K562 (cell line): ENCODE results near the gene FOXP4. TPM values are rescaled to one million over a fixed set of nuclear protein-coding genes. Genes with fewer than 3 reads are reported as not detected.

Experiments used
- EWSR1 ChIP-seq: fragments of 450-650 bp; IDR thresholded peaks from 2 replicates; pipeline ENCODE4 v1.6.1; 2018; ENCODE audit warnings: borderline replicate concordance, mild to moderate bottlenecking, low read depth, moderate library complexity; ENCODE audit not compliant: partially characterized antibody
- HDAC1 ChIP-seq, 2 experiments: fragments of 450-650 bp; IDR thresholded peaks; 2 replicates each; pipeline ENCODE4 v1.6.1; 2016 to 2017; ENCODE audit warnings: inconsistent platforms in 1 of 2, mild to moderate bottlenecking in 1 of 2, moderate library complexity in 1 of 2
- JUND ChIP-seq, 2 experiments: IDR thresholded peaks; 2 replicates in 1 of 2; 3 replicates in 1 of 2; pipeline ENCODE4 v1.6.1; 2011; ENCODE audit warnings: borderline replicate concordance in 2 of 2, low read depth in 2 of 2, low read length in 2 of 2, improper control_type of control experiment in 1 of 2, missing biosample characterization in 1 of 2, missing genetic modification characterization in 1 of 2, missing genetic modification reagents in 1 of 2
- NRF1 ChIP-seq, 2 experiments: fragments of 450-650 bp; IDR thresholded peaks in 1 of 2; conservative IDR thresholded peaks in 1 of 2; 2 replicates each; pipeline ENCODE4 v1.6.1; 2014; ENCODE audit warnings: mild to moderate bottlenecking in 2 of 2
- POLR2G ChIP-seq: fragments of 200-400 bp; formaldehyde crosslinking; IDR thresholded peaks from 2 replicates; pipeline ENCODE4 v1.6.1; 2017; ENCODE audit warnings: low read depth, mild to moderate bottlenecking, antibody characterized with exemption, low read length, moderate library complexity
- RBM15 ChIP-seq: fragments of 200-400 bp; formaldehyde crosslinking; IDR thresholded peaks from 2 replicates; pipeline ENCODE4 v1.6.1; 2018; ENCODE audit warnings: mild to moderate bottlenecking, low read length, moderate library complexity; ENCODE audit not compliant: insufficient read depth
- SMARCB1 ChIP-seq: IDR thresholded peaks from 2 replicates; pipeline ENCODE4 v1.6.1; 2011; ENCODE audit warnings: improper control_type of control experiment, low read depth; ENCODE audit not compliant: insufficient read length
- TEAD1 ChIP-seq, 2 experiments: fragments of 450-650 bp in 1 of 2; sonication (generic) in 1 of 2; formaldehyde crosslinking; IDR thresholded peaks; 2 replicates each; pipeline versions ENCODE4 v1.4.0 to v1.8.0; 2020 to 2022; ENCODE audit warnings: mild to moderate bottlenecking in 2 of 2, missing genetic modification reagents in 1 of 2
- TEAD4 ChIP-seq, 2 experiments: sonication (generic) in 1 of 2; formaldehyde crosslinking in 1 of 2; IDR thresholded peaks; 2 replicates each; pipeline versions ENCODE4 v1.6.1 to v1.8.0; 2012 to 2022; ENCODE audit warnings: borderline replicate concordance in 1 of 2, inconsistent platforms in 1 of 2, low read length in 1 of 2, mild to moderate bottlenecking in 1 of 2, missing genetic modification reagents in 1 of 2
- YY1 ChIP-seq, 3 experiments: IDR thresholded peaks; 2 replicates each; pipeline ENCODE4 v1.6.1; 2011; ENCODE audit warnings: low read length in 2 of 3, mild to moderate bottlenecking in 2 of 3, moderate library complexity in 2 of 3, borderline replicate concordance in 1 of 3, control low read depth in 1 of 3, low read depth in 1 of 3; ENCODE audit not compliant: insufficient read depth in 3 of 3, insufficient replicate concordance in 2 of 3, control insufficient read depth in 1 of 3, insufficient read length in 1 of 3; ENCODE audit errors: extremely low read depth in 1 of 3
- ZFP36 ChIP-seq: fragments of 150-350 bp; IDR thresholded peaks from 2 replicates; pipeline ENCODE4 v1.6.1; 2018; ENCODE audit warnings: low read length, low read depth; ENCODE audit not compliant: partially characterized antibody
- ZNF778 ChIP-seq: fragments of 450-650 bp; formaldehyde crosslinking; IDR thresholded peaks from 2 replicates; pipeline ENCODE4 v1.4.0; 2020; ENCODE audit warnings: mild to moderate bottlenecking, moderate library complexity
- polyA plus RNA-seq, 8 experiments: library from polyadenylated mRNA; depleted of rRNA in 4 of 8; stranded (reverse) in 5 of 8; unstranded in 3 of 8; fragments of >200 nt; fragmentation: Nextera tagmentation in 2 of 8; fragmentation: Illumina TruSeq in 1 of 8; extraction: Ambion mirVana in 2 of 8; extraction: Trizol in 1 of 8; gene quantifications; 2 replicates each; pipeline versions ENCODE4 v1.2.1 to v1.2.3, GENCODE V29; 2011 to 2014; ENCODE audit warnings: inconsistent platforms in 1 of 8, missing spikeins in 1 of 8
- total RNA-seq, 7 experiments: library from RNA; depleted of rRNA in 6 of 7; stranded (reverse); fragments of >200 nt in 6 of 7; fragmentation: Illumina TruSeq in 2 of 7; extraction: Trizol in 2 of 7; gene quantifications; 2 replicates each; pipeline versions ENCODE4 v1.2.1 to v1.2.3, GENCODE V29; 2011 to 2021; ENCODE audit warnings: low replicate concordance in 1 of 7
- TF ChIP-seq, protein P1 (sequence below), 2 experiments: IDR thresholded peaks in 1 of 2; conservative IDR thresholded peaks in 1 of 2; 2 replicates each; pipeline ENCODE4 v1.6.1; 2016; ENCODE audit warnings: low read depth in 2 of 2, mild to moderate bottlenecking in 1 of 2, missing compliant biosample characterization in 1 of 2, missing genetic modification characterization in 1 of 2, moderate library complexity in 1 of 2
- TF ChIP-seq, protein P2 (sequence below), 3 experiments: IDR thresholded peaks in 2 of 3; conservative IDR thresholded peaks in 1 of 3; 2 replicates each; pipeline ENCODE4 v1.5.1; 2011 to 2012; ENCODE audit warnings: low read length in 3 of 3, mild to moderate bottlenecking in 3 of 3, control low read depth in 2 of 3, improper control_type of control experiment in 1 of 3, inconsistent platforms in 1 of 3, low read depth in 1 of 3, mixed read lengths in 1 of 3, moderate library complexity in 1 of 3; ENCODE audit not compliant: insufficient read depth in 2 of 3
- TF ChIP-seq, protein P3 (sequence below), 2 experiments: IDR thresholded peaks; 2 replicates each; pipeline ENCODE4 v1.6.1; 2012; ENCODE audit warnings: improper control_type of control experiment in 2 of 2, low read depth in 2 of 2, low read length in 2 of 2, borderline replicate concordance in 1 of 2

FOXP4 gene
- total and polyA plus RNA-seq, 9 of the 15 experiments (the other 6 are each of a cell fraction or from before 2014, with no cell fraction given) = 0.11 to 29.4 (median 2.3) TPM

DNA sequence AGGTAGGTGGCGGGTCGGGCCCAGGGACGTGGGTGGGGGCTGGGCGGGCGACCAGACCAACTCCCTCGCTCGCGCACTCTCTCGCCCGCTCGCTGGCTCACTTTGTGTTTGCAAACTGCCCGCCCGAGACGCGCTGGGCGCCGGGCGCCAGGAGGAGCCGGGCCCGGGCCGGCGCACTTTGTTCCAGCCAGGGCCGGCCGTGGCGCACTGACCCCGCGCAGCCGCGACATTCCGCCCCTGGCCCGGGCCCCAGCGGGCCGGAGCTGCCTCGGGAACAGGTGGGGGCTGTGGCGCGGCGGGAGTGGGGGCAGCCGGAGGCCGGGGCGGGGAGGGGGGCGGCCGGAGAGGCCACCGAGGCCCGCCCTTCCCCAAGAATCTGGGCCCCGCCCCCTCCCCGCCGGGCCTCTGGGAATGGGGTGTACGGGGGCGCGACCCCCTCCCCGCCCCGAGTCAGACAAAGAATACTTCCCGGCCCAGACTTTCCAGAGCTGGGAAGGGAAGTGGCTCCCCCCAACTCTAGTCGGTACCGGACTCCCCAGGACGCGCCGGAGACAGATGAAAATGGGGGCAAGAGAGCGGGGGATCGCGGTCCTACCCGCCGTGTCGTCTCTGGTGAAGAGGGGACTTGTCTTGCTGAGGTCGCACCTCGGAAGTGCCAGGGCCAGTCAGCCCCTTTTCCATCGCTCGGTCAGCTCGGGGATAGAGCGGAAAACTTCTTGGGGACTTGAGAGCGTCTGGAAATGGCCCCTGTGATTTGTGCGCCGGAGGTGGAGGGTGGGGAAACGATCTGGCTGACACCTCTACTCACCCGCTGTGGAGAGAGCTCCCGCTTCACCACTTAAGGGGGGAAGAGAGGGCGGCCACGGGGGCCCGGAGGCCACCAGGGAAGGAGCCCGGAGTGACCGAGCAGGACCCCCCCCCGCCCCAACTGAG, 951 bp downstream of the FOXP4 start (continued):
- TF ChIP-seq ZNF778 (no peak), EWSR1 (no peak), RBM15 (no peak), NRF1 (conservative IDR thresholded peaks at IDR 0.05 in 1 of 2, IDR thresholded peaks at IDR 0.05 in 1 of 2) (peak; percentile 76 to 78; a peak in 3 of 4 replicates), POLR2G (peak; percentile 39; the same call in 1 of the 2 replicates), HDAC1 (IDR thresholded peaks at IDR 0.05) (no peak), YY1 (IDR thresholded peaks at IDR 0.05; ENCODE audit: borderline replicate concordance in 1 of 3, control insufficient read depth in 1 of 3, extremely low read depth in 1 of 3, insufficient read depth in 3 of 3, insufficient read length in 1 of 3, insufficient replicate concordance in 2 of 3, low read depth in 1 of 3, low read length in 2 of 3) (peak in 1 of 3 experiments; percentile 16), ZFP36 (no peak), JUND (IDR thresholded peaks at IDR 0.05; ENCODE audit: borderline replicate concordance, low read depth, low read length) (0 out of 2 replicates have a peak, but pooled peaks have one; percentile 5), JUND (tag; IDR thresholded peaks at IDR 0.05; ENCODE audit: borderline replicate concordance, low read depth, low read length) (no peak), SMARCB1 (no peak), TEAD1 (CRISPR knock-in tag; IDR thresholded peaks at IDR 0.05) (peak in 1 of 2 experiments; percentile 47; a peak in 1 of 4 replicates), TEAD4 (IDR thresholded peaks at IDR 0.05; ENCODE audit: low read length) (0 out of 2 replicates have a peak, but pooled peaks have one; percentile 9), TEAD4 (CRISPR knock-in tag; IDR thresholded peaks at IDR 0.05; ENCODE audit: borderline replicate concordance) (no peak)
- TF ChIP-seq, protein P1, sequence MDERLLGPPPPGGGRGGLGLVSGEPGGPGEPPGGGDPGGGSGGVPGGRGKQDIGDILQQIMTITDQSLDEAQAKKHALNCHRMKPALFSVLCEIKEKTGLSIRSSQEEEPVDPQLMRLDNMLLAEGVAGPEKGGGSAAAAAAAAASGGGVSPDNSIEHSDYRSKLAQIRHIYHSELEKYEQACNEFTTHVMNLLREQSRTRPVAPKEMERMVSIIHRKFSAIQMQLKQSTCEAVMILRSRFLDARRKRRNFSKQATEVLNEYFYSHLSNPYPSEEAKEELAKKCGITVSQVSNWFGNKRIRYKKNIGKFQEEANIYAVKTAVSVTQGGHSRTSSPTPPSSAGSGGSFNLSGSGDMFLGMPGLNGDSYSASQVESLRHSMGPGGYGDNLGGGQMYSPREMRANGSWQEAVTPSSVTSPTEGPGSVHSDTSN (CRISPR knock-in tag; IDR thresholded peaks at IDR 0.05; ENCODE audit: low read depth) = no peak
- TF ChIP-seq, protein P1 (tag; conservative IDR thresholded peaks at IDR 0.05; ENCODE audit: low read depth) = no peak
- TF ChIP-seq, protein P2, sequence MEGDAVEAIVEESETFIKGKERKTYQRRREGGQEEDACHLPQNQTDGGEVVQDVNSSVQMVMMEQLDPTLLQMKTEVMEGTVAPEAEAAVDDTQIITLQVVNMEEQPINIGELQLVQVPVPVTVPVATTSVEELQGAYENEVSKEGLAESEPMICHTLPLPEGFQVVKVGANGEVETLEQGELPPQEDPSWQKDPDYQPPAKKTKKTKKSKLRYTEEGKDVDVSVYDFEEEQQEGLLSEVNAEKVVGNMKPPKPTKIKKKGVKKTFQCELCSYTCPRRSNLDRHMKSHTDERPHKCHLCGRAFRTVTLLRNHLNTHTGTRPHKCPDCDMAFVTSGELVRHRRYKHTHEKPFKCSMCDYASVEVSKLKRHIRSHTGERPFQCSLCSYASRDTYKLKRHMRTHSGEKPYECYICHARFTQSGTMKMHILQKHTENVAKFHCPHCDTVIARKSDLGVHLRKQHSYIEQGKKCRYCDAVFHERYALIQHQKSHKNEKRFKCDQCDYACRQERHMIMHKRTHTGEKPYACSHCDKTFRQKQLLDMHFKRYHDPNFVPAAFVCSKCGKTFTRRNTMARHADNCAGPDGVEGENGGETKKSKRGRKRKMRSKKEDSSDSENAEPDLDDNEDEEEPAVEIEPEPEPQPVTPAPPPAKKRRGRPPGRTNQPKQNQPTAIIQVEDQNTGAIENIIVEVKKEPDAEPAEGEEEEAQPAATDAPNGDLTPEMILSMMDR (IDR thresholded peaks at IDR 0.05 in 2 of 3, conservative IDR thresholded peaks at IDR 0.05 in 1 of 3; ENCODE audit: insufficient read depth in 2 of 3, low read depth in 1 of 3, low read length in 3 of 3) = 0 out of 6 replicates have a peak, but pooled peaks of 1 of the 3 experiments have one; percentile 11
- TF ChIP-seq, protein P3, sequence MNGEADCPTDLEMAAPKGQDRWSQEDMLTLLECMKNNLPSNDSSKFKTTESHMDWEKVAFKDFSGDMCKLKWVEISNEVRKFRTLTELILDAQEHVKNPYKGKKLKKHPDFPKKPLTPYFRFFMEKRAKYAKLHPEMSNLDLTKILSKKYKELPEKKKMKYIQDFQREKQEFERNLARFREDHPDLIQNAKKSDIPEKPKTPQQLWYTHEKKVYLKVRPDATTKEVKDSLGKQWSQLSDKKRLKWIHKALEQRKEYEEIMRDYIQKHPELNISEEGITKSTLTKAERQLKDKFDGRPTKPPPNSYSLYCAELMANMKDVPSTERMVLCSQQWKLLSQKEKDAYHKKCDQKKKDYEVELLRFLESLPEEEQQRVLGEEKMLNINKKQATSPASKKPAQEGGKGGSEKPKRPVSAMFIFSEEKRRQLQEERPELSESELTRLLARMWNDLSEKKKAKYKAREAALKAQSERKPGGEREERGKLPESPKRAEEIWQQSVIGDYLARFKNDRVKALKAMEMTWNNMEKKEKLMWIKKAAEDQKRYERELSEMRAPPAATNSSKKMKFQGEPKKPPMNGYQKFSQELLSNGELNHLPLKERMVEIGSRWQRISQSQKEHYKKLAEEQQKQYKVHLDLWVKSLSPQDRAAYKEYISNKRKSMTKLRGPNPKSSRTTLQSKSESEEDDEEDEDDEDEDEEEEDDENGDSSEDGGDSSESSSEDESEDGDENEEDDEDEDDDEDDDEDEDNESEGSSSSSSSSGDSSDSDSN (IDR thresholded peaks at IDR 0.05; ENCODE audit: borderline replicate concordance in 1 of 2, low read depth in 2 of 2, low read length in 2 of 2) = peak; percentile 82 to 93
